Mesenteric fat pad (tissue), 1 donor: ENCODE results near the gene ACTR8. TPM values are rescaled to one million over a fixed set of nuclear protein-coding genes. Genes with fewer than 3 reads are reported as not detected.

Source experiments
- DNase-seq: peaks from one replicate; pipeline ENCODE4 v3.0.0-alpha.2; 2020; ENCODE audit warnings: low spot score
- total RNA-seq: library from RNA; stranded (reverse); fragmentation: NEBNext Ultra II Directional; extraction: Animal tissue kit (Norgen Biotek cat#: 25700); gene quantifications from one replicate; pipeline ENCODE4 v1.2.1, GENCODE V29; 2021
- donor health status: DM: yes; HTN: yes; CAD: no.

ACTR8 gene
- total RNA-seq, 1 donor from 2014 or later = 19.5 TPM

GRCh38 chr3:53865732-53866499, 16.0 kb downstream of the ACTR8 start:
- no peak for DNase-seq

- no peak for DNase-seq
These were observed 18.8 kb downstream of the ACTR8 start for GRCh38 chr3:53863145-53863544.

- no peak for DNase-seq
These were observed 19.7 kb downstream of the ACTR8 start for GRCh38 chr3:53862241-53862640.

- DNase-seq = no peak
These were observed 21.8 kb downstream of the ACTR8 start for GRCh38 chr3:53860196-53860595.

- DNase-seq = no peak
These were observed 22.8 kb downstream of the ACTR8 start for GRCh38 chr3:53859178-53859577.

- no peak for DNase-seq
These were observed 23.7 kb downstream of the ACTR8 start for GRCh38 chr3:53858096-53858741.

GRCh38 chr3:53856964-53857363, 25.0 kb downstream of the ACTR8 start:
- DNase-seq = no peak

- DNase-seq = no peak
These were observed 31.1 kb downstream of the ACTR8 start for GRCh38 chr3:53850895-53851294.

GRCh38 chr3:53849916-53850315, 32.0 kb downstream of the ACTR8 start:
- no peak for DNase-seq

GRCh38 chr3:53846851-53847155, 35.1 kb downstream of the ACTR8 start:
- no peak for DNase-seq

- no peak for DNase-seq
These were observed 35.7 kb downstream of the ACTR8 start, which contains the start of the genes CHDH and IL17RB for GRCh38 chr3:53846134-53846850. TSS of gene CHDH (minus strand) at chr3:53846419. CDS start at chr3:53824008, 22,411 bp downstream. TSS of gene IL17RB (plus strand) at chr3:53846568. CDS start at chr3:53846589, 21 bp downstream.

- no peak for DNase-seq
These were observed 36.1 kb downstream of the ACTR8 start for GRCh38 chr3:53845881-53846133.

GRCh38 chr3:53845103-53845880, 36.7 kb downstream of the ACTR8 start:
- no peak for DNase-seq

GRCh38 chr3:53844262-53845102, 37.5 kb downstream of the ACTR8 start:
- DNase-seq = no peak

GRCh38 chr3:53843195-53844177, 38.5 kb downstream of the ACTR8 start:
- DNase-seq = no peak

- no peak for DNase-seq
These were observed 39.3 kb downstream of the ACTR8 start for GRCh38 chr3:53842436-53843194.

- DNase-seq = no peak
These were observed 40.7 kb downstream of the ACTR8 start for GRCh38 chr3:53841296-53841695.

- no peak for DNase-seq
These were observed 44.6 kb downstream of the ACTR8 start for GRCh38 chr3:53837331-53837730.
